Measurements from ENCODE around the gene LCE4A.

The LCE4A gene

GRCh38 chr1:152747831-152748230 is 39.9 kb downstream of the LCE4A start:
- DNase-seq: no peak

GRCh38 chr1:152752225-152752624 is 44.3 kb downstream of the LCE4A start:
- DNase-seq: no peak

GRCh38 chr1:152753586-152753985 is 45.6 kb downstream of the LCE4A start:
- DNase-seq: no peak

GRCh38 chr1:152756872-152757271 is 48.9 kb downstream of the LCE4A start:
- DNase-seq: no peak

GRCh38 chr1:152757747-152758146 is 49.8 kb downstream of the LCE4A start, which contains the start of gene KPRP:
TSS of gene KPRP (plus strand) at chr1:152758025. CDS start at chr1:152759589, 1,564 bp downstream.
- no peak for DNase-seq

GRCh38 chr1:152758636-152759035 is 50.7 kb downstream of the LCE4A start:
- DNase-seq: no peak
